Activated CD8-positive, alpha-beta memory T cell treated with anti-CD3 and anti-CD28 coated beads for 1 hour (primary cell): ENCODE measurements around the gene ARHGAP6.
"Not testable (repeated sequence)": the region's sequence is repeated elsewhere in the genome, so short reads cannot be mapped to it uniquely, and the experiment has no call there.

ENCODE experiments used
- DNase-seq, 2 donors: peaks; one replicate each; pipeline ENCODE4 v3.0.0-alpha.2; 2020; ENCODE audit warnings: low read depth in 1 of 2; ENCODE audit errors: extremely low read depth in 1 of 2

The ARHGAP6 gene

DNA sequence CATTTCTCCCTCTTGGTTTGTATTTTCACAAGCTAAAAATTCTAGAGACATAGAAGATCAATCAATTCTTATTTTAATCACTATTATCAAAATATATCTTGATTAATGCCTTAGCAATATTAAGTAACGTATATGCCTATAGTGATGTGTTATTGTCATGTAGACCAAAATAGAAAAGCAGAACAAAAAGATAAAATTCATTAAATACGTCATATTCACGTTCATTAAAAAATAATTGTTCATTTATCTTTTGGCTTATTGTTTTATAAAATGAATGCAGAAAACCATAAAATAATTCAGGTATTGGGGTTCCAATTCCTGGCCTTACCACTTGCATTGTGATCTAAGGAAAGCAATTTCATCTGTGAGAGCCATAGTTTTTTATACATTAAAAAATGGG lies 300.3 kb downstream of the ARHGAP6 start:
- no peak for DNase-seq

DNA sequence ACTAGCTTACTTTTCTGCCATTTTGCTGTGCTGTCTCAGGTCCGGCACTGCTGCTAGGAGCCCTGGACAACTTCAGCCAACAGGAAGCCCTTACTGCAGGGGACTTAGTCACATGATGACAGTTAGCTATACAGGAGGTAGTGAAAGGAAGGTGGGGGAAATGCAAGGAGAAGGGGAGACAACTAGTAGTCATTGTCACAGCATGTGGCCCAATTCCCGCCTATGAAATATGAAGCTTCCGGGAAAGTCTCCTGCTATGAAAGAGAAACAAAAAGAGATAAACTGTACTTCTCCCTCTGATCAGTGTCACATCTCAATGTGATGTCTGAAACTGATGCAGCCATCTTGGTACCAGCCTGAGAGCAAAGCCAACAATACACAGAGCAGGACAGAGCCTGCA lies 300.9 kb downstream of the ARHGAP6 start:
- no peak for DNase-seq

DNA sequence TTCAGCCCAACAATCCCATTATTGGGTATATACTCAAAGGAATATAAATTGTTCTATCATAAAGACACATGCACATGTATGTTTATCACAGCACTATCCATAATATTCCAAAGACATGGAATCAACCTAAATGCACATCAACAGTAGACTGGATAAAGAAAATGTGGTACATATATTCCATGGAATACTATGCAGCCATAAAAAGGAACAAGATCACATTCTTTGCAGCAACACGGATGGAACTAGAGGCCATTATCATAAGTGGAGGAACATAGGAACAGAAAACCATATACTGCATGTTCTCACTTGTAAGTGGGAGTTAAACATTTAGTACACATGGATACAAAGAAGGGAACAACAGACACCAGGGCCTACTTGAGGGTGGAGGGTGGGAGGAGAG lies 301.9 kb downstream of the ARHGAP6 start:
- not testable (repeated sequence) for DNase-seq

DNA sequence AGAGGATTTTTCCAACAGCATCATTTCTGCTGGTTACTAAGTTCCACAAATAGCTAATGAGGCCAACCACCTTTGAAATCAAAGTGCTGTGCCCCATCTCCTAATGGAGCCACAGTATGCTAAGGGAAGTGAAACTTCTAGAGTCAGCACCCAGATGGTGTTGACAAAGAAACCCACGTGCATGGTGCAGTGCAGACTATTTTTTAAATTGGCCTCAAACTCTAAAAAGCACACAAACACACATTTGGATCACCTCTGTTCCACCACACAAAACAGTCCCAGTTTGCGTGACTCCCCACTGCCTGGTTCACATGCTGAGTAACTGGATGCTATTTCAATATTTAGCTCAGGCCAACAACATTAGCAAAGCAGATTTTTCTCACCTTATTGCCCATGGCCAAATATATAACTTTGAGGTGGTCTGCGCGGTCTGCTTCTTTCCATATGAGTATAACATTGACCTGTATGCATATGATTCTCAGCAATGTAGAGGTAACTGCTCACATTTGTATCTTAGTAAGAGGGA lies 302.6 kb downstream of the ARHGAP6 start:
- DNase-seq, result no peak

DNA sequence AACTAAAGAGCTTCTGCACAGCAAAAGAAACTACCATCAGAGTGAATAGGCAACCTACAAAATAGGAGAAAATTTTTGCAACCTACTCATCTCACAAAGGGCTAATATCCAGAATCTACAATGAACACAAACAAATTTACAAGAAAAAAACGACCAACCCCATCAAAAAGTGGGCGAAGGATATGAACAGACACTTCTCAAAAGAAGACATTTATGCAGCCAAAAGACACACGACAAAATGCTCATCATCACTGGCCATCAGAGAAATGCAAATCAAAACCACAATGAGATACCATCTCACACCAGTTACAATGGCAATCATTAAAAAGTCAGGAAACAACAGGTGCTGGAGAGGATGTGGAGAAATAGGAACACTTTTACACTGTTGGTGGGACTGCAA lies 304.1 kb downstream of the ARHGAP6 start:
- not testable (repeated sequence) for DNase-seq

DNA sequence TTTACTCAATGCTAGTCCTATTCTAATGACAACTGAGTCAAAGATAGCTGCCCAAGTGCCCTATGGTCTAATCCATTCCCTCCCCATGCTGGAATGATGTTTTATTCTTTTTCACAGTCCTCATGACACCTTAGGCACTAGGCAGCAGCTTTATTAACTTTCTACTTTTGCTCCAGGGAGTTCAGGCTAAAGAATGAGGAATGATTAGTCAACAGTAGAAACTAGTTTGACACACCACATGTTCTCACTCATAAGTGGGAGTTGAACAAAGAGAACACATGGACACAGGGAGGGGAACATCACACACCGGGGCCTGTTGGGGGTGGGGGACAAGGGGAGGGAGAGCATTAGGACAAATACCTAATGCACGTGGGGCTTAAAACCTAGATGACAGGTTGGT lies 309.8 kb downstream of the ARHGAP6 start:
- DNase-seq, result not testable (repeated sequence)

DNA sequence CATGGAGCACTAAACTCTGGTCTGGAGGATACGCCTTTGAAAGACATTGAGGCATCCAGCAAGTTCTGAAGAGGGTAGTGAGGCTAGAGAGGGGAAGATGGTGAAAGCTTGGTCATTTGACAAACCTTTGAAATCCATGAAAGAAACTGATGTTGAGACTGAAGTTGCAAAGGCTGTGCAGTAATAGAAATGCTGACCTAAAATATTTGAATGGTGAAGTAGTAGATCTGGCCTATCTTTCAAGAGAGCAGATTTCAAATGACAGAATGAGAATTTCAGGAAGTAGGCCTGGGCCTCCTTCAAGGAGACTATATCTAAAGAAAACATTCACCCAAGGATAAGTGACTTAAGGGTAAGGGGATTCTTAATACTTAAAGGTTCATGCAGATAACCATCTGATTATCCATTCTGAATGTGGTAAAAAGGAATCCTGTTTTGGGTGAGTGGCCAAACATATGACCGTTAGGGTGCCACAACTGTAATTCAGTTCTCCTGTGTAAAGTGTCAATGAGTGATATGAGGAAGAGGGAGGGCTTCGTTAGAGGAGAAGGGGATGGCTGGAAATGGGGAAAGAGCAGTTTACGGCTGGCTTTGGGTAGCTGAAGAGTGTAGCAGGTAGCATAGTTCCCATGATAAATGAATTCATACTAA lies 310.3 kb downstream of the ARHGAP6 start:
- no peak for DNase-seq

DNA sequence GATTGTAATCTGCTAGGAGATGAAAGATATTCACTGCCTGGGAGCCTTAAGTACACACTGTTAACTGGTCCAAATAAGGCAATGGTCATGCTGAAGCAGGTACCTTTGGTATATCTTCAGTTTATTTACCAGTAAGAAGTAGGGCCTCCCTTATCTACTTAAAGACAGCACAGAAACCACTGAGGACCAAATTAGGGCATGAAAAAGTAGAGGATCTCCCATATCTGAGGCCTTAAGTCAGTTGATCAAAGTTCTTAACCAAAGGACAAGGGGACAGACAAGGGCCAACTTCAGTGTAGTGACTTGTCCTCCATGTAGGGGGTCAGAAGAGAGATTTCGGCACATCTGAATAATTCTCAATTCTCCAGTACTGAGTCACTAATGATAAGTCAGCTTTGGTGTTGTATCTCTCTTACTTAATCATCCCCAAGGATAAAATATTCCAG lies 313.4 kb downstream of the ARHGAP6 start:
- DNase-seq, result no peak

DNA sequence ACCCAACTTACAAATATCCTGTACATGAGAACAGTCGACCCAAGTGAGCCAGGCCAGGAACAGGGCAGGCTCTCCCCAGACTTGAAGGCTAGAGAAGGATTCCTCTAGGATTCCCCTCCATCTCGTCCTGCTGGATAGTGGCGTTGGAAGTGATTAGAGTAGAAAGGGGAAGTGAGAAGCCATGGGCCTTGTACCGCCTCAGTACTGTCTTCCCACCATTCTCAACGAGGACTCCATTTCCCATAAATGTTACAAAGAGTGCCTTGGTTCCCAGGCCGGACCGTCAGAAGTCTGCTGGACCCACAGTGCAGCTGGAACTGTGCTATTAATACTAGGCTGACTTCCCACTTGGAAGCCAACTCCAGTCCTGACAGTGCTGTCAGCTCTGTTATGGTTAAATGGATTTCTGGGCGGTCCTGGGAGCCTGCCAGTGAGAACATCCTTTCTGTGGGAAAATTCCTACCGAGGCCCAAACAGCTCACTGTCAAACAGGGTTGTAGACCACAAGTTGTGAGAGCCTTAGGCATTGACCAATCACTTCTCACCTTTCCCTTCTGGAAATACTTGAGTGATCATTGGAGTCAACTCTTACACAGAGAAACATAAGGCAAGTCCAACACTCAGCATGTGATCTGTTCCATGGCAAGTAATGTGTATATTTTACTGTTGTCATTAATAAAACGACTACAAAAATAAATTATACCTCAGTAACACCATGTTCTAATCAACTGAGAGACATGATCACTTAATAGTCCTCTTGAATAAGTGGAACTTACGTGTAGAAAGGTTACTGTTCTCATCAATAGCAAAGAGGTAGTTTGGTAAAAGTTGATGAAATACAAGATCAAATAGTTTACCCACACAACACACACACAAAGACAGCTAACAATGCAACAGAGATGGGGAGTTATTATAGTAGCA lies 314.1 kb downstream of the ARHGAP6 start:
- DNase-seq, result no peak

DNA sequence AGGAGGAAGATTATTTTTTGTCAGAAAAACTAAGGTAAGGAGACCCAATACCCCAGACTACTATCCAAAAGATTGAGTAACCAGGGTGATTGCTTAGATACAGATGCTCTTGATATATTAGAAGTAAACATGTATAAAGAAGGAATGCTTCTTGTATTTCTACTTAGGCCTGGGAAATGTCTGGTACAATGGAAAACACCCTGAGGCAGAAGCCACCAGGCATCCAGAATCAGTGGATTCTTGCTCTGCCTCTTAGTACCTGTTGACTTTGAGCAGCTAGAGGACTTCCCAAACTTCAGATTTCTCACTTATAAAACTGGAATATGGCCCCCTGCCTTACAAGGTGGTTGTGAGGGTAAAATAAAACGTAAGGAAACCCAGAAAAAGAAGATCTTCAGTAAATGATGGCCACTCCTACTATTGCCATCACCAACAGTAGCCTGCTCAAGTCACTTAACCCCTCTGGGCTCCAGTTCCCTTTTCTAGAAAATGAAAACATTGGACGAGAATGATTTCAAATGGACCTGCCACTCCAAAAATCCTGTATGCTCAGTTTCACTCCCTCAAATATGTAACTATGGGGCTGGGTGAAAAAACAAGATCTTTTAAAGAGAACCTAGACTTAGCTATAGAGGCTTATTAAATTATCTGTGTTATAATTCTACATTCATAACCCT lies 315.9 kb downstream of the ARHGAP6 start:
- DNase-seq, result no peak

DNA sequence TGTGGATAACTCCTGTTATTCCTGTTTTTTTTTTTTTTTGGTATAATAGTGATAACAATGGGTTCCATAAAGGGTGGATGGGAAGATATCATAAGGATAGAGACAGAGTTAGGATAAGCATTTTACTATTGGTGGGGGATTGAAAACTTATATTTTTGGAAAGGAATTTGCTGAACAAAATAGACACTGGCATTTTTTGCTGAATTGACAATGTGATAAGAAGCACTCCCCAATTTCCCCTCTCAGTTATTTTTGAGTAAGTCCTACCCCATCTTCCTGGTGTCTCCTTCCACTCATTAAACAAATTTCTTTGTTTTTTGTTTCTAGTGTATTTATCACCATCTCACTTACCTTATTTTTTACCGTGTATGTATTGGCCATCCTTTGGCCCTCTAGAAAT lies 316.7 kb downstream of the ARHGAP6 start:
- no peak for DNase-seq

DNA sequence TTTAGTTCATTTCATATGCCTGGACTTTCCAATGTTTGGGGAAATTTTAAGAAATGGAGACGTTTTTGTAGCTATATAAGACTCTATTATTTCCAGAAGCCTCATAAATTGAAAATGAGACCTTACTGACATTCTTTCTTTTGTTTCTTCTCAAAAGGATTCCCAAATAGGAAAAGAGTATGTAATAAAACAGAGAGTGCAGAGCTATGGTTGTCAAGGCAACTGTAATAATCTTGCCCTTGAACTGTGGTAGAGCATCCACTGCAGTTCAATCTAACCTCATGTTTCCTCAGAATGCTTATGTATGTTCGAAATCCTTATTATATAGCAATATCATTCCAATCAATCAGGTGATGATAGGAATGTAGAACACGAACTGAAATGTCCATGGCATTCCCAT lies 318.4 kb downstream of the ARHGAP6 start:
- DNase-seq, result no peak

DNA sequence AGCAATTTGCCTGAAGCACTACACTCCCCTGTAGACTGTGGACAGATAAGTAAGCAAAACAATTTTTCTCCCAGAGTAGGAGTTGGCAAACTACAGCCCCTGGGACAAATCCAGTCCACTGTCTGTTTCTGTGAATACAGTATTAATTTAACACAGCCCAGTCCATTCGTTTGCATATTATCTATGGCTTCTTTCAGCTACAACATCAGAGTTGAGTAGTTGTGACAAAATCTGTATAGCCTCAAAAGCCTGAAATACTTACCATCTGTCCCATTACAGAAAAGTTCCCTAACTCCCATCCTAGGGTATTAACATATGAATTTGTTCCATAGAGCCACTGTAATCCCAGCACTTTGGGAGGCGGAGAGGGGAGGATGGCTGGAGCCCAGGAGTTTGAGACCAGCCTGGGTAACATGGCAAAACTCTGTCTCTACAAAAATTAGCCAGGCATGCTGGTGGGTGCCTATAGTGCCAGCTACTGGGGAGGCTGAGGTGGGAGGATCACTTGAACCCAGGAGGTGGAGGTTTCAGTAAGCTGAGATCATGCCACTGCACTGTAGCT lies 319.5 kb downstream of the ARHGAP6 start:
- DNase-seq, result no peak

DNA sequence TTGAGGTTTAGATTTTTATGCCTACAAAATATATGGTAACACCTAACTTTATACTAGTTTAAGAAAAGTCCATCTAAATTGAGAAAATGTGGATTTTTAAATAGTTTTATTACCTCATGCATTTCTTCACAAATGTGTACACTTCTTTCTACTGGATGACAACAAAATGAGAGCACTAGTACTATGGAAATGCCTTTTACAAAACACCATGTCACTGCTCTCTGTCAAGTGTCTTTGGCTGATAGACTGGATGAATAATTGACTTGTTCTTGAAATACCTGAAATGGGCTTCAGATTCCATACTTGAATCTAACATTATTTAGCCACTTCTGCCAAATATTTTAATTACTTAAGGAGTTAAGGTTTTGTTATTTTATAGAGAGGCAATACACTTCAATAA lies 323.0 kb downstream of the ARHGAP6 start:
- DNase-seq, result no peak

DNA sequence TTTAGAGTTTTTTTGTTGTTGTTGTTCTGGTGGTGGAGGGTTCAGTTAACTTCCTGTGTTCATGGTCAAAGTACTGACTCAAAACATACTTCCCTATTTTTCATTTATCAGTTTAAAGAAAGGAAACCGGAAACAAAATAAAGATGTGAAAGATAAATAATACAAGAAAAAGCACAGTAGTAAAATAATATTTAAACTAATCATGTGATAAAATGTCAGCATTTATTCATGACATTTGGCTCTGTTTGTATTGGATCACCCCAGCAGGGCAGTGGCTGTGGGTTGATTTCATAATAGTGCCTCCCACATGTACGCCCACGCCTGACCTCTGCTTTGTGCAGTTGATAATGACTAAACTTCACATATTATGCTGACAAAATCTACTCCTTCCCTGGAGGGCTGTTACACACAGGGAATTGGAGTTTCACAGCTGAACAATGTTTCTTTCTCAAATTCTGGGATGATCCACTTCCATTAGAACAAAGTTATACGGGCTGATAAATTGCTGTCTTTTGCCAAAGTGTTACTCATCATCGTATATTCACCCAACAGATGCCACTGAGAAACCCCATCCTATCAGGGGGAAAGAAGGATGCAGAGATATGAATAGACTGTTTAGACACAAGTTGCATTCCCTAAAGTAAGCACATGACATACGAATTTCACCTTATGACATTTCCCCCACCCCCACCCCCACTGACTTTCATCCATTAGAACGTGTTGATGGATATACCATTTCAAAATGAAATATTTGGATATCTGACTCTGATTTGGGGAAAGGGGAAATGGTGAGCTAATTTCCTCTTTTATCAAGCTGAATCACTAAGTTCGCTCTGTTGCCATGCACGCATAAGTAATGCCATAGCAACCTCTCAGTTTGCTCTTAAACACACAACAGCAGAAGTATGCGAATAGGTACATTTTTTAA lies 324.2 kb downstream of the ARHGAP6 start:
- no peak for DNase-seq

DNA sequence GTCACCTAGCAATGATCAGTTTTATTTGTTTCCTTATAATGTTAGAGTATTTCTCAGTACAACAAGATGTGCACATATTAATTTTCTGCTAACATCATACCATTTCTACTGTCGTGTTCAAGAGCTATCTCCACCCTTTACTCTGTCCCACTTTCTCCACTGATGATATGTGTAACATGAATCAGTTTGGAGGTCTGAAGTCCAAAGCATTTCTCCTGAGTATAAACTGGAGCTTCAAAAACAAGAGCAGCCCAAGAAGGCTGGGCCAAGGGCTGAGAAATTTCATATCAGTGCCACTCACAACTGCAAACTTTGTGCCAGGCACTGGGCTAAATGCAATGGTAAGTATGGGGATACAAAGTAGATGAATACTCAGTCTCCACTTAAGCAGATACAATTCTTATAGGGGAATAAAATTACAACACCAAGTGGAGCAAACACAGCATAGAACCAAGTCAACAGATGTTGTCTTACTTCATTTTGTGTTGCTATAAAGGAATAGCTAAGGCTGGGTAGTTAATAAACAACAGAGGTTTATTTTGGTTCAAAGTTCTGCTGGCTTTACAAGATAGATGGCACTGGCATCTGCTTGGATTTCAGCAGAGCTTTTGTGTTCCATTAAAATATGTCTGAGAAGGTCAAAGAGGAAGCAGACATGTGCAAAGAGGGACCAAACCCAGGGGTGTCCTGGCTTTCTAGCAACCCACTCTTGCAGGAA lies 328.3 kb downstream of the ARHGAP6 start:
- DNase-seq, result no peak

DNA sequence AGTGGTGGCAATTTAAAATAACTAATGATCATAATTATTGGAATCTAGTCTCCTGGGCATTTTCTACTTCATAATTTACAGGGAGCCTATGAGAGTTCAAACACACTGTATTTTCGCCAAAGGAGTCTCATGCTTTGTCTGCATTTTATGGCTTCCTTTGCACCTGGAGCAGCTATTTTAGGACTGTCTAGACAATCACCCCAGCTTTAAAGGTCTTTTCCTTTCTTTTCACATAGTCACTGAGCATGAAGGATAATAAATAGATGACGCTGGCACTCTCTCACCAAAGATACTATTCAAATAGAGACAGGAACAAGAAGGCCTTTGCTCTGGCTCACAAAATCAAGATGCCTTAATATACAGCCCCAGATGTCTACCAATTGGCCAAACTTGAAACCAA lies 329.5 kb downstream of the ARHGAP6 start:
- DNase-seq, result no peak

DNA sequence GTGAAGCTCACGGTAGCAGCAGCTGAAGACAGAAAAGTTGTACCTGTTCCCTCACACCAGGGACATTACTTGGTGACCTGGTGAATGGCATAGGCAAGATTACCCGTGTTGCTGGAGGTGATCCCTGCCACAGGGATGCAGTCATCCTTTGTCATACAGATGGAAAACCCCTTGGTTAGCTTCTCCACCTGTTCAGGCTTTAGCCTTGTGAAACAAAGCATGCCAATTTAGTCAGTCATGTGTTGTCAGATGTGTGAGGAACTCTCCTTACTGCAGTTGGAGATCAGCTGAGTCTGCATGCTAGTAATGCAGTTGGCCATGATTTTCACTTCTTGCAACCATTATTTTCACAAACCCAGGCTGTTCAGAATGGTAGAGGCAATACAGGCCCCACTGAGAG lies 331.6 kb downstream of the ARHGAP6 start:
- DNase-seq, result no peak

DNA sequence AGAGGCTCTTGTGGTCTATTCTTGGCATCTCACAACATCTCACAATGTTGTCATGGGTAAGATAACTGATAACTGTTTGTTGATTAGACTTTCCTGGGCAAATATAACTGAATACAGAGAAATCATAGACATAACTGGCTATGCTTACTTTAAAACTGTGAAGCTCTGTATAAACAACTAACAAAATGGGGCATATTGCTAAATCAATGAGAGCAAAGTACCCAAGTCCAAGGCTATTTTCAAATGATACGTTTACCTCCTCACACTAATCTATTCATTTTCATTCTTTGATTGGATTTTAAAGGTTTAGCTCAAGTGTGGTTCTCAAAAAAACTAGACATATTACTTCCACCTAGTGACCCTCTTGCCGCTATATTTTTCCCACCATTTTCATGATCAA lies 333.9 kb downstream of the ARHGAP6 start:
- DNase-seq, result no peak
